HG03558 (cell line): ENCODE measurements around the gene DMXL1.
A peak's percentile ranks its signal among the peaks of the same experiment; 100 is the strongest.

Experiments used
- ATAC-seq: cut with Tn5 transposase; IDR thresholded peaks from one replicate; pipeline ENCODE4 v1.9.1; 2021; ENCODE audit warnings: moderate number of reproducible peaks; ENCODE audit not compliant: unreplicated experiment; ENCODE audit errors: extremely low read depth

Gene DMXL1

DNA sequence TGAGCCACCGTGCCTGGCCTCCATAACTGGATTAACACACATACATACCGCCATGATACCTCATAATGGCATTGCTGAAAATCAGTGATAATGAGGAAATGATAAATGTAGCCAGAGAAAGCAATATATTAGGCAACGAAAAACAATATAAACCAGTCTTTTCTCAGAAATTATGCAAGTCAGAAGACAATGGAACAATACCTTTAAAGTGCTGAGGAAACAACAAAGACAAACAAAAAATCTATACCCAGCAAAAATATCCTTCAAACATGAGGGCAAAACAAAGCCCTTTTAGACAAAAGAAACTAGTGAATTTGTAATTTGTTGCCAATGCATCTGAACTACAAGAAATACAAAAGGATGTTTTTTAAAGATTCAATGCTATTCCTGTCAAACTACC, 186.7 kb downstream of the DMXL1 start:
- ATAC-seq = no peak

DNA sequence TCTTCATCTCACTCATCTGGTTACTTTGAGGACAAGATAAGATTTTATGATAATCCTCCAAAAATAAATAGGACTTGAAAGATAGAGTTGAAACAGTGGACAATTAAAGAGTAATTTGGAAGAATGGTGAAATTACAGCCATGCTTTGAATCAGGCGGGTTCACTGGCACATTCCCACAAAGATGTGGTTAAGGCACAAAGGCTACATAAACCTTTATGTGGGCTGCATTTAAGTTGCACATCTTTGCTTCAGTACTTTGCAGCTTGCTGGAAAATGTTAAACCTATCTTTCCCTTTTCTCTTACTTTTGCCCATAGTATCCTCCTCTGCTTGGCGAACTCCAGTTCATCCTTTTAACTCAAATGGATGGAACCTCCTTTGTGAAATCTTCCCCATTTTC, 192.8 kb downstream of the DMXL1 start:
- ATAC-seq = no peak

DNA sequence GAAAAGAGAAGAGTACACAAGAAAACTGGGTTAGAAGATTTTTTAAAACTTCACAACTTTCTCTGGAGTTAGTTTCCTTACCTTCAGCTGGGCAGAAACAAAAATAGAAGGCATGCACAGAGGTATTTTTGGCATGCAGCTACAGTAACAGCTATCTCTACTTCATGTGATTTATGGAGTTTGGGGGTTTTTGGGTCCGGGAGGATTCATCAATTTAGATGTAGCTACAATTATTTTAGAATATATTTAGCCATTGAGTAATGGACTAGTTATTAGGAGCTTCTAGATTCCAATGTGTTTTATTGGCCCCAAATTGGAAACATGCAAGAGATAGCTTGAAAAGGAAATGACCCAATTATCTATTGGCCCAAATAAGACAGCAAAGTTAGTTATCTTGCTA, 193.3 kb downstream of the DMXL1 start:
- ATAC-seq = no peak

- peak; percentile 71 for ATAC-seq
Measured at GRCh38 chr5:119267958-119268386, 197.1 kb downstream of the DMXL1 start.

GRCh38 chr5:119268387-119269060, 197.6 kb downstream of the DMXL1 start:
- peak; percentile 50 for ATAC-seq

- ATAC-seq = no peak
Measured at GRCh38 chr5:119269061-119269944, 198.4 kb downstream of the DMXL1 start.

DNA sequence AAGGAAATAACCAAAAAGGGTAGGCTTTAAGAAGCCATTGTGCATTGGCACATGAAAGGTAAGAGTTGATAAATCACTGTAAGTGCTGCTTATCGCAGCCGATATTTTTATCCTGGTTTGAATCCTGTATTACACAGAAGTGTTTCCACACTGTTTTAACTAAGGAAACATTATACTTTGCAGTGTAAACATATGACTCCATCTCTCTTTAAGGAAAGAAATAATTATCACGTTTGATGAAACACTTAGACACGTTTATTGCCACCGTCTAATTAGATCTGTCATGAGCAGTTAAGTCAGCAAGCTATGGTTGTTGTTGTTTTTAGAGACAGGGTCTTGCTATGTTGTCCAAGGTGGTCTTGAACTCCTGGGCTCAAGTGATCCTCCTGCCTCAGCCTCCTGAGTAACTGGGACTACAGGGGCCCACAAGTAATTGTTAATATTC, 199.3 kb downstream of the DMXL1 start:
- no peak for ATAC-seq

DNA sequence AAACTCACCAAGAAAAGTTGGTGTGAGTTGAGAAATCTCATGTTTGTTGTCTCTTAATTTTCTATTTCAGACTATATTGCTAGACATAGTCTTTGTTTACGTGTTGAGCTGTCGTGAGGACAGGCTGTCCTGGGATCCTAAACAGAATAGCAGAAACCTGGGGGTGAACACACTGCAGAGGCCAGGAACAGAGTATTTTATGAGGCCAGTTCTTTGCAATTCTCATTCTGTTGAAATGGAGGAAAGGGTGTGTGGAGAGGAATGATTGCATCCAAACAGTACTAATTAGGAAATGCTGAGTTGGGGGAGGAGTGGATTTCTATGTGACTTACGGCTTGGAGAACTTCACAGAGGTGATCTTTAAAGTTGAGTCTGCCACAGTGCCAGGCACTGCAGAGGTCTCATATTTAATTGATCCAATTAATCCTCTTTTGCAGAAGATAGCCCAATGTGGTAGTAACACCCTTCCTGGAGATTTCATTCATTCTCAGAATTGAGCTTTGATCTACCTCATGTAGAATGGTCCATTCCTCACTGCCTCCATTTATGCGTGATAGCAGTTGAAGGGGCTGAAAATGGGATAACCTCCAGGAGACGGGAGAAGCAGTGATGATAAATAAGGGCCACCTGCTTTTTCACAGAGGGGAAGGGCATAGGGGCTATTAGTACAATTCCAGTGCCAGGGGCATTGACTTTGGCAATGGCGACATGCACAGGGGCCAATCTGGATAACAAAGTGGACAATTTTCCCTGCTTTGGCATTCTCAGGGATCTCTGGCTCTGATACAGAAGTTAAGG, 200.3 kb downstream of the DMXL1 start:
- no peak for ATAC-seq

DNA sequence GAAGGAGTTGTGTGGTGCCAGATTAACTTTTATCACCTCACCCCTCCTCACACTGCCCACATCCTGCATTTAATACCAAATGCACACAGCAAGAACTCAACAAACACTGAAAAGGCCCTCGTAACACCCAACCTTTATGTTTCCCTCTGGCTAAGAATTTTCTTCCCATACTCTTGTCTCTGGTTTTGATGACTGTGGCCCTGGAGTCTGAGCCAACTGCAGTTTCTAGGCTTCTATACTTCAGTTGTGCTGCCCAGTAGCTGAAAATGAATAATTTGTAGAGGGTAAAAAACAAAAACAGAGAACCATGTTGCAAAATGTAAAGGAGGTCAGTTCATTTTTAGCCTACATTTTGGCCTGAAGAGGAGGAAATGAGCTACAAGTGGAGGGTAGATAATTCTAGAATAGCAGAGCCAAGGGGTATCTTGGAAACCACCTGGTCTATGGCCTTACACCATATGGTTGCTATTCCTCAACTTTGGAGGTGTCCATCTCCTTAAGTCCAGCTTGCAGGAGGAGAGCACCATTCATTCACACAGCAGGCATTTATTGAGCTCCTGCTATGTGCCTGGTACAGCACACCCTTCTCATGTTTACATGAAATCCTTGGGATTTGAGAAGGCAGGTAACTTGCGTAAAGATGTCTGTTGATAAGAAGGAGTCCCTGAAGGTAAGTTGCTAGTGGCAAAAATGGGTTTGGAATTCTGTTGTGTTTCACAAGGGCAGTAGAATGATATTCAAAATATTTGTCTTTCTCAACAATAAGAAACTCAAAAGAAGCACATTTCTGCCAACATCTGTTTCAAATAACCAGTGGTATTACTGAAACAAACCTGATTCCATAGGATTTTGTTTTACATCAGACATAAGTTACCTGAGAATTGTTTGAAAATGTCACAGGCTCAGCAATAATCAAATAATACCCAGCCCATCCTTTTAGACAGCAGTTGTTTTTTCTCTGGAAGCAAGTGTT, 201.2 kb downstream of the DMXL1 start:
- ATAC-seq = no peak

- no peak for ATAC-seq
Measured at GRCh38 chr5:119273391-119273839, 202.5 kb downstream of the DMXL1 start.

DNA sequence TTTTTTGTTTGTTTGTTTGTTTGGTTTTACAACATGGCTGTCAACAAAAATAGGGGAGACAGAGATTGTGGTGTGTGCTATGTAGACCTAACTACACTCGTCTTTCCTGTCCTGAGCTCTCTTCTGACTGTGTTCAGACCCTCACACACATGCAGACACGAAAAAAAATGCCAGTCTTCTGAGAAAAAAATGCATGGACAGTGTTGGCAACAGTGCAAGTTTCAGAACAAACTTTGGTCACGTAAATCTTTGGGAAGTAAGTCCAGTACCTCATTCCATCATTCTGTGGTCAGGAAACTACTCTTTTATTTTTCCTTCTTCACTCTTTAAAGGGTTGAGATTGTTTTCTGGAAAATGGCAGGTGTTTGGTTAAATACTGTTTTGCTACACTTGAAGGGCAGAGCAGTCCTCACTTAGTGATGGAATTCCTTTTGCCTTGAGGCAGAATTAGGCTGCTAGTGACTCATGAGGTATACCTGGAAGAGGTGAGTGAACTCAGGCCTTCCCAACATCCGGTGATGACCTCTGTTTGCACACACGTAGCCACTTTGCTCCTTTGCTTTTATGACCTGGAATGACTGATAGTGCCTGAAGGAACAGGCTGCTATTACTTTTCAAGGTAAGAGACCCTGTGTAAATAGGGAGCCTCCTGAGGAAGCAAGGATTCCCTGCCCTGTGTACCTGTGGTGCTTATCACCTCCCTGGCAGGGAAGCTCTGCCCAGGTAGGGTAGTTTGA, 203.3 kb downstream of the DMXL1 start:
- no peak for ATAC-seq

DNA sequence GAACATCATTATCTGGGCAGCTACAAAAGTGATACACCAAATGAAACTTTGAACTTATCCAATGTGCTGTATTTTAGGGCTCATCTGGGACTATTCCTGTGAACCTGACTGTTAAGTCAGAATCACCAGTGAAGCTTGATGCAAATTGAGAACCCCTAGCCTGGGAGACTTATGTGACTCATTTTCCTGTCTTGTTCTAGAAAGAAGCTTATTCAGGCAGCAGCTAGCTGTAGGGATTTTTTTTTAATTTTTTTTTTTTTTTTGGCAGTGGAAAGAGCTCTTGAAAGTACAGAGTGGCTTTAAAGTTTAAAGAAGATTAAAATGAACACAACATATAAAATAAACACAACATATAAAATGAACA, 203.9 kb downstream of the DMXL1 start:
- ATAC-seq = peak; percentile 34

DNA sequence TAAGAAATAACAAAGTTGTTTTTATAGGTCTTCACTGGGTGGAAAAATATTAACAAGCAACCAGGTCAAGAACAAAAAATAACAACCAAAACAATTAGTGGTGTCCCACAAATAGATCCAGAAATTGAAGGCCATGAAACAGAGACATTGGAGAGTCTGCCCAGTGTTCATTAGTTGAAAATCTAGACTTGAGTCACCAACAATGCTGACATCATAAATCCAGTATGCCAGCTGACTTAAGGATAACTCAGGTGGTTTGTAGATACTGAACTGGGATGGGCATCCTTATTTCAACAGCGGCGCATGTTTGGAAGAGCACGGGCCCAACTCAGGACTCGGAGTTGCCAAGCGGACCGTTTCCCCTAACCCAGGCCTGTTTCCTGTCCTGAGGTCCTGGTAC, 204.3 kb downstream of the DMXL1 start:
- ATAC-seq = no peak

DNA sequence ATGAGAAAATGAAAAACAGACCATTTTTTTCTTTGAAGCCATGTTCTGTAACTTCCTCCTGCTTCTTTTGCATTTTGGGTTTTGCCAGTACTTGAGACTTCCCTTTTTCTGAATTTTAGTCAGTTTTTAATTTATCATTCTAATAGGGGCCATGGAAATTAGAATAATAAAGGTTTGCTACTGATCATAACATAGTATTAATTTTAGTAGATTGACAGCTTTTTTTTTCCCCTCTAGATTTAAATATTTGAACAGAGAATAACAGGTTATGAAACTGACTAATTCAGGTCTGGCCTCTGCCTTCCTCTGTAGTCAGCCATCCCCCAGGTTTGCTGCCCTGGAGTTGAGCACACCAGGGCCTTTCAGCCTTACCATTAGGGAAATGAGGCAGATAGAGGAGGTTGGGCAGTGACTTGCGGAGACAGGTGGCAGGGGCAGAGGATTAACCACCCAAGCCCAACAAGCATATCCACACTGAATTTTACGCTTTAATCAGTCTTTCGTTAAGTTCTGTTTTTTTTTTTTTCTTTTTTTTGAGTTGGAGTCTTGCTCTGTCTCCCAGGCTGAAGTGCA, 204.8 kb downstream of the DMXL1 start:
- ATAC-seq = peak; percentile 54

- no peak for ATAC-seq
Measured at GRCh38 chr5:119276978-119277377, 206.1 kb downstream of the DMXL1 start.

- no peak for ATAC-seq
Measured at GRCh38 chr5:119279093-119279492, 208.2 kb downstream of the DMXL1 start.

DNA sequence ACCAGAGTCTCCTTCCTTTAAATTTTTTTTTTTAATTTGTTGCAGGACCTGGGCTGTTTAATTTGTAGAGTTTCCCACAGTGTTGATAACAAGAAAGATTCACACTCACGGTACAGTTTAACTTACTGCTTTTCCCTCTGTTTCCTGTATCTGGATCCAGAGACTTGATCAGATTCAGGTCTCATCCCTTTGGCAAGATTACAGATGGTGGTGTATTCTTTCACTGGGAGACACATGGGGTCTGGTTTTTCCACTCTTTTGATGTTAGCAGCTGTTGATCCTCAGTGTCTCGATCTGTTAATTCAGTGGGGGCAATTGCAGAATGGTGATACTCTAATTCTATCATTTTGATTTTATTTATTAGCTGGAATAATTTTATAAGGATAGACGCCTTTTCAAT, 209.5 kb downstream of the DMXL1 start:
- no peak for ATAC-seq

- ATAC-seq = no peak
Measured at GRCh38 chr5:119282628-119283027, 211.7 kb downstream of the DMXL1 start.

GRCh38 chr5:119284031-119284430, 213.1 kb downstream of the DMXL1 start:
- ATAC-seq = no peak
